Stimulated activated CD8-positive, alpha-beta memory T cell treated with anti-CD3 and anti-CD28 coated beads, Interleukin-4, amount 100 ng/mL, for 1 hour (primary cell): ENCODE data around the gene IQCH.
A peak's percentile ranks its signal among the peaks of the same experiment; 100 is the strongest.

Experiments
- DNase-seq, 2 donors: peaks; one replicate each; pipeline ENCODE4 v3.0.0-alpha.2; 2020; ENCODE audit warnings: low read depth in 2 of 2, low spot score in 1 of 2

The IQCH gene

DNA sequence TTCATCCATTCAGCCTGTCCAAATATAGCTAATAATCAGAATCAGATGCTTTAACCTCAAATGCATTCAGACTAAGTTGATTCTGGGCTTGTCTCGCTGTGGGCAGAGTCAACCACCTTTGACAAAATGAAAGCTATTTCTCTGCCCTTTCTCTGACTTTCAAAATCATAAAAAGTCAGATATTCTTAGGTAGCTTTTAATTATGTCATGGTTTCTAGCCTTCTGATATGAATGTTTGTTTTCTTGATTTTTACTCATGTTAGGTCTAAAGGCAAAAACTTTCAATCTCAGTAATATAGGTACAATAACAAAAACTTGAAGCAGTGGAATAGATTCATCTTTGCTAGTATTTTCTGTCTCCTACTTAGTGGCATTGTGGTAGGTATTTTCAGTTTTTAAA lies 241.0 kb downstream of the IQCH start:
- DNase-seq = no peak

DNA sequence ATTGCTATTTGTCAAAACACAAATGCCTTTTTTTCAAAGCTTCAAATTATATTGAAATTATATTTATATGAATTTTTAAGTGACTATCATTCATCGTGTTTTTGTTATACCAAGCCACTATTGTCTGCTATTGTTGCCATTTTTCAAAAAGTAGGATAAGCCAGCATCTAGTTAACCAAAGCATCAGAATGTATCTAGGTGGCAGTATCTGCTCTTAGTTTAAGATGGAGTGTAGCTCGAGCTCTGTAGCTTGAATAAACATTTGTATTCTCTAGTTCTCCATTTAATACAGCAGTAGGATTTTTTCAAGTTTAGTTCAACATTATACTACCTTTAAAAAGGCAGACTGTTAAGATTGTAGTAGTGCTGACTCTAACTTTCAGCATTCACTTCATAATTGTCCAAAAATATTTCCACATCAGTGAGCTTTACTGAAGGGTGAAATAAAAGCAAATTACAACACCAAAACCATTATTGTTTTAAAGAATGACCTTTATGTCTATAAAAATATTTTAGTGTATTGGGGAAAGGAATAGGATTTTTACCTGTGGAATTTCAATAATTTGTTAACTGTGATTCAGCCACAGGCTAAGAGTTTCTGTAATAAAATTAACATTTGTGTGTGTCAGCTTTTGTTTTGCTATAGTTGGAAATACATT lies 246.7 kb downstream of the IQCH start:
- DNase-seq = no peak

DNA sequence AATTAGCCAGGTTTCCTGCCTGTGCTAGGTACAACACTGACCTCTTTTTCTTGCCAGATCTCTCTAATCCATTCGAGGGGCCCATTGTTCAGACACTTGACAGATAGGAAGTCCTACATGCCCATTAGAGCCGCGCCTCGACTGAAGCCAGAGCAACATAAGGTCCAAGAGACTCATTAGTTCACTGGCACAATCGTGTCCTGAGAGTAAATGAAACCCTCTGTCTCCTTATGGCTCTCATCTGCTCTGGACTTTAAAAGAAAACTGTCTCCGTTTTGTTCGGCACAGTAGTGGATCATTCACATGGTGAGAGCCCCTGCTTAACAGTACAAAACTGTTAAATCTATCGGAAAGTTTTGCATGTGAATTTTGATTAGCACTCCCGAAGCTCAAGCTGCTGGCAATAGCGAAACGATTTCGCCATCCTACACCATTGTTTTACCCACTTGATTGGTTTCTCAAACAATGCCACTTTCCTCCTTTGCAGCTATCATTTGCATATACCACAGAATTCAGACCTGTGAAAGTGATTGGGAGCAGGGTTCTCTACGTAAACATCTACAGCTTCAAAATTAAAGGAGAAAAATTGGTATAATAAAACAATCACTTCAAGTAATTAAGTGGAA lies 247.4 kb downstream of the IQCH start:
- DNase-seq = no peak

GRCh38 chr15:67504056-67504455 lies 249.5 kb downstream of the IQCH start:
- DNase-seq = no peak

- DNase-seq = no peak
Observed at GRCh38 chr15:67504796-67505195, 250.2 kb downstream of the IQCH start.

- DNase-seq = no peak
Observed at GRCh38 chr15:67505675-67506572, 251.3 kb downstream of the IQCH start.

GRCh38 chr15:67506775-67507747 lies 252.5 kb downstream of the IQCH start:
- no peak for DNase-seq

DNA sequence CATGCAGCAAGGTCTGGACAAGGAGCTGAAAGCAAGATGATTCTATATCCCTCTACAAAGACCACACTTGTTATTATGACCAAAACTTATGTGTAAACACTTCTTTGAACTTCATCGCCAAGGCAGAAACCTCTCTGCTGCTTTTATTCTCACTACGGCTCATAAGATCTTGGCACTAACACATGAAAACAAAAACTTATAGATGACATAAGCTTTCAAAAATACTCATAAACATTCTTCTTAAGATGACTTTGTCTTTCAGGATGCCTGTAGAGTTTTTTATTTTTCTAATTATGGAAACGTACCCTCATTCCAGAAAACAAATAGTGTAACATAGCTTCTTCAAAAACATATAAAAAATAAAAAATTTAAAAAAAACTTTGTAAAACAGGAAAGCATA lies 253.8 kb downstream of the IQCH start:
- no peak for DNase-seq

DNA sequence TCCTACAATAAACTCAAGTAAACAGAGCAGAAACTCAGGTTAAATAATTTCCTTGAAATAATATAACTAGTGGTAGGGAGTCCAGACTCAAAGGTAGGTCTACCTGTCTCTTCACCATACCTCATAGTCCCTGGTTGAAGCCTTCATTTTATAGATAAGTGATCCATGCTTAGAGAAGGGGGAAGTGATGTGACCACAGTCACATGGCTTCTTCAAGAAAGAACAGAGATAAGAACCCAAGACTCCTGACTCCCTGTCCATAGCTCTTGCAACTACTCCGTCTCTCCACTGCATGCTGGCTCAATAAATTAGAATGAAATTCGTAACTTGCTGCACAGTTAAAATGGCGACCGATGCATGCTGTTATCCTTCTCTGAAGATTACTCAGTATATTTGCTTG lies 255.3 kb downstream of the IQCH start:
- DNase-seq = no peak

GRCh38 chr15:67510597-67511190 lies 256.1 kb downstream of the IQCH start:
- no peak for DNase-seq

- no peak for DNase-seq
Observed at GRCh38 chr15:67511606-67512005, 257.0 kb downstream of the IQCH start.

GRCh38 chr15:67512140-67512539 lies 257.6 kb downstream of the IQCH start:
- no peak for DNase-seq

- no peak for DNase-seq
Observed at GRCh38 chr15:67512933-67513714, 258.5 kb downstream of the IQCH start.

- DNase-seq = no peak
Observed at GRCh38 chr15:67515090-67515489, 260.5 kb downstream of the IQCH start.

- DNase-seq = no peak
Observed at GRCh38 chr15:67515557-67515956, 261.0 kb downstream of the IQCH start.

DNA sequence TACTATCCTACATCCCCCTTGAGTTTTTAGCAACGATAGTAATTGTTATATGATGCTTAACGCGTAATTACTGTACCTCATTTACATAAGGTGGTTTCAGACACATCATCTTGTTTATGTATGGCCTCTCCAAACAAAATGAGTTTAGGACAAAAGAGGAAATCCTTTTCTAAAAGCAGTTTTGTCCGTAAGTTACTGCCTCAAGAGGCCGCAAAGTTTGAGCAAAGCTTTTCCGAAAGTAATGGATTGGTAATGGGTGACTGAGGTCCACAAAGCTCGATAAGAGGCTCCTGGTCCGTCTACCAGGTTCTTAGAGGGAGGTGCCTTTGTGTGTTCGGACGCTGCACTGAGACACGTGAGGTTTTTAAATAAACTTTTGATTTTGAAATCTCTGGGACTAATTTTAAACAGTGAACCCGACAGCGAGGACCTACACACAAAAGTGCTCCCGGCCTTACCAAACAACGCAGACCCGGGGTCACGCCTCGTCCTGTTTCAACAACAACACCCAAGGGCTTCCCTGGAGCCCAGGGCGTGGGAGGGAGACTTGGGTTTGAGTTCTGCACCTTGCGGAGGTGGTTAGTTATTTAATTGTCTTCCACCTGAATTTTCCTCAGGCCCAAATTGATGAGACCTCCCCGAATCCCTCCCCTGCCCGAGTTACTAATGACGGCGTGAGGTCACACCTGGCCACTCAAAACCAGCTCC lies 265.9 kb downstream of the IQCH start:
- DNase-seq = no peak

- peak; percentile 56 to 68 for DNase-seq
Observed at GRCh38 chr15:67521029-67521782, 266.6 kb downstream of the IQCH start, which contains the start of gene C15orf61. Gene C15orf61 (plus strand): TSS chr15:67521131. CDS start chr15:67521249, 118 bp downstream.
